Retinal pigment epithelial cell (primary cell): ENCODE data around the gene DNAH17.

Source experiments
- DNase-seq: peaks from one replicate; pipeline ENCODE4 v3.0.0-alpha.2; 2010; ENCODE audit warnings: low read depth
- H3K4me3 ChIP-seq: 2 replicates; pipeline ENCODE4 v1.5.1; 2011; ENCODE audit warnings: mild to moderate bottlenecking, low read length, control low read depth, moderate library complexity
- TF ChIP-seq, protein P1 (sequence below): conservative IDR thresholded peaks from 2 replicates; pipeline ENCODE4 v1.5.1; 2011; ENCODE audit warnings: low read depth, low read length, control low read depth, inconsistent platforms

DNAH17 gene

DNA sequence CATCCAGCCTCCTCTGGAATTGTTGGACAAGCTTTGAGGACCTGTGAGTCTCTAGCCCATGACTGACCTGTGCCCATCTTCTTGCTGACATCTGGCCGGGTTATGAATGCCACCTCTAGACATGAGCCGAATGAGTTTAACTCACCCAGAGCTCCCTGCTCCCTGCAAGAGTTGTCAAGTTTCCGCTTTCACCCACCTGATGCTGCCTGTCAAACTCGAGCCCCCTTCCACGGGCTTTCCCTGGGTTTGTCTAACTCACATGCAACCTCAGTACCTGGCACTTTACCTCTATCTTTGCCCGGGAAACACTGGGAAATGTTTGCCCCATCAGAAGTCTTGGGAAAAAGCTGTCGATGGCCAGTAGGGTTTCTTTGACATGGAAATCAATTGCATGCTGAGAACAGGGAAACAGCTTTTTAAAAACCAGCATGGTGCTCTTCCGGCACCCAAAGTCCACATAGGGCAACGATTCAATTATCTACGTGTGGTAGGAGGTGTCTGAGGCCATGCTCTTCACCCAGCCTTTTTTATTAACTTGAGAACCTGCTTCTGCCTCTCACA lies 33.8 kb upstream of the DNAH17 start:
- H3K4me3 ChIP-seq = no peak overlapping the region
- TF ChIP-seq, protein P1, sequence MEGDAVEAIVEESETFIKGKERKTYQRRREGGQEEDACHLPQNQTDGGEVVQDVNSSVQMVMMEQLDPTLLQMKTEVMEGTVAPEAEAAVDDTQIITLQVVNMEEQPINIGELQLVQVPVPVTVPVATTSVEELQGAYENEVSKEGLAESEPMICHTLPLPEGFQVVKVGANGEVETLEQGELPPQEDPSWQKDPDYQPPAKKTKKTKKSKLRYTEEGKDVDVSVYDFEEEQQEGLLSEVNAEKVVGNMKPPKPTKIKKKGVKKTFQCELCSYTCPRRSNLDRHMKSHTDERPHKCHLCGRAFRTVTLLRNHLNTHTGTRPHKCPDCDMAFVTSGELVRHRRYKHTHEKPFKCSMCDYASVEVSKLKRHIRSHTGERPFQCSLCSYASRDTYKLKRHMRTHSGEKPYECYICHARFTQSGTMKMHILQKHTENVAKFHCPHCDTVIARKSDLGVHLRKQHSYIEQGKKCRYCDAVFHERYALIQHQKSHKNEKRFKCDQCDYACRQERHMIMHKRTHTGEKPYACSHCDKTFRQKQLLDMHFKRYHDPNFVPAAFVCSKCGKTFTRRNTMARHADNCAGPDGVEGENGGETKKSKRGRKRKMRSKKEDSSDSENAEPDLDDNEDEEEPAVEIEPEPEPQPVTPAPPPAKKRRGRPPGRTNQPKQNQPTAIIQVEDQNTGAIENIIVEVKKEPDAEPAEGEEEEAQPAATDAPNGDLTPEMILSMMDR = no peak
- DNase-seq = no peak

DNA sequence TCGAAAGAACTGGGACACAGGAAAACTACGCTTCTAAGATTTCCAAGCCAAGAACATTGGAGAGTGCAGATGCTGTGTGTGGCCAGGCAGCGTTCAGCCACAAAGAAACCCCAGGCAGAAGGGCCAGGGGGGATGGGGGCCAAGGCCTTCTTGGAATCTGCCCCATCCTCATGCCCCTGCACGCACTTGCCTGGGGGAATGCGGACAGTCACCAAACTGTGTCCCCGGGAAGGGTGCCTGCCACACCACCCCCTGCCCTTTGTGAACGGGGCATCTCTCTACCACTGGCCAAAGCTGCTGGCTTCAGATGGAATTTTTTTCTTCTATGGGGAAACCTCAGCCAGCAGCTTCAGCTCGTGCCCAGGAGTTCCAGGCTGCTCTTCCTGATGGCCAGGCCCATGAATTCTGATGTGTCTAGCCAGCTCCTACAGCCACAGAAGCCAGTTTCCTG lies 32.0 kb upstream of the DNAH17 start:
- no peak overlapping the region for H3K4me3 ChIP-seq
- no peak for DNase-seq
- TF ChIP-seq, protein P1 = no peak

DNA sequence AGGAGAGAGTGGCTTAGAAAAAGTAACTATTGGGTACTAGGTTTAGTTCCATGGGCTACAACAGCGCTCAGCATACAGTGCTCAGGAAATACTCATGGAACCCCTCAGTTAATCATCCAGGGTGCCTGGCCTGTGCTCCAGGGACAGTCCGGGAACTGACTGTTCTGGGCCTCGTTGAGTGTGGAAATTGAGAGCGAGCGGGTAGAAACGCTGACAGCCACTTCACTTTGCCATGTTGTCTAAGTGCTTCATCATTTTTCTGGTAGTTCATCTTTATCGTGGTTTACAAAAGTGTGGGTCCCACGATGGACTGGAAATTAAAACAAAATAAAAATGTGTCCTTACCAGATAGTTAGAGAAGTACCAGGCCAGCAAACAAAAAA lies 31.6 kb upstream of the DNAH17 start:
- TF ChIP-seq, protein P1 = no peak
- DNase-seq = no peak
- no peak overlapping the region for H3K4me3 ChIP-seq

DNA sequence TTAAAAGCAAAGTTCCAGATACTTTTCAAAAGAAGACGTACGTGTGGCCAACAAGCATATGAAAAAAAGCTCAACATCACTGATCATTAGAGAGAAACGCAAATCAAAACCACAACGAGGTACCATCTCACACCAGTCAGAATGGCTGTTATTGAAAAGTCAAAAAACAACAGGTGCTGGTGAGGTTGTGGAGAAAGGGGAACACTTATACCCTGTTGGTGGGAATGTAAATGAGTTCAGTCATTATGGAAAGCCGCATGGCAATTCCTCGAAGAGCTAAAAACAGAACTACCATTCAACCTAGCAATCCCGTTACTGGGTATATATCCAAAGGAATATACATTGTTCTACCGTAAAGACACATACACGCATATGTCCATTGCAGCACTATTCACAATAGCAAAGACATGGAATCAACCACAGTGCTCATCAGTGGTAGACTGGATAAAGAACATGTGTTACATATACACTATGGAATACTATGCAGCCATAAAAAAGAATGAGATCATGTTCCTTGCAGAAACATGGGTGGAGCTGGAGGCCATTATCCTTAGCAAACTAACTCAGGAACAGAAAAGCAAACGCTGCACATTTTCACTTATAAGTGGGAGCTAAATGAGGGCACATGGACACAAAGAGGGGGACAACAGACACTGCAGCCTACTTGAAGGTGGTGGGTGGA lies 31.1 kb upstream of the DNAH17 start:
- TF ChIP-seq, protein P1 = no peak
- no peak overlapping the region for H3K4me3 ChIP-seq
- no peak for DNase-seq

DNA sequence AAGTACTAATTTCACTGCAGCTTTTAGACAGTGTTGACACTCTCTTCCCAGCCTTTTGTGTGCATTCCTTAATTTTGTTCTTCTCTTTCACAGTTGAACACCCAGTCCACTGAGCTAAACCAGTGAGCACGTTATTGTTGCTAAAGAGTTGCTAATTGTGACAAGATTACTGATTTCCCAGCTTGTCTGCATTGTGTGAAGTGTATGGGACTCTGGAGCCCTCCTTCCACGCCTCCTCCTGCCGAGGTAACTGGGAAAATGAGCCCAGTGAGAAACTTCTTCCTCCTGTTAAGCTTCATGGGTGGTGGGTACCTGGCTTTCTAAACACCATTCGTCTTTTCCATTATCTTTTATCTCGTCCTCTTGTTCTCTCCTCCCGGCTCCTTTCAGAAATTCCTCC lies 29.8 kb upstream of the DNAH17 start:
- no peak overlapping the region for H3K4me3 ChIP-seq
- TF ChIP-seq, protein P1 = no peak
- no peak for DNase-seq

DNA sequence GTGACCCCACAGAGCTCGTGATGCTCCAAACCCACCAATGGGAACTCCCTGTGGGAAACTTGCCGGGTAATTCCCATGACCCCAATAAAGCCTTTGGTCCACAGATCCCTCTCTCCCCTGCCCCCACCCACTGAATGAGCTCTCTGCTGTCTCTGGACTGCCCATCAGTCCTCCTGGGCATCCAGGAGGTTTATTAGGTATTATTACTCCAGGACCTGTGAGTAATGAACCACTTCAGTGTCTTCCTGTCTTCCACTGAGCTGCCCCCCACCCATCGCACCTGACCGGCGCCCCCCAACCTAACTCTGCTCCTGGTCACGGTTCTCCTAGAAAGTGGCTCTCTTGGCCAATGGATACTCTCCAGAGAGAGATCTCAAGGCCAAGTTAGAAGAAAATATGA lies 28.7 kb upstream of the DNAH17 start:
- TF ChIP-seq, protein P1 = no peak
- DNase-seq = no peak
- no peak overlapping the region for H3K4me3 ChIP-seq

DNA sequence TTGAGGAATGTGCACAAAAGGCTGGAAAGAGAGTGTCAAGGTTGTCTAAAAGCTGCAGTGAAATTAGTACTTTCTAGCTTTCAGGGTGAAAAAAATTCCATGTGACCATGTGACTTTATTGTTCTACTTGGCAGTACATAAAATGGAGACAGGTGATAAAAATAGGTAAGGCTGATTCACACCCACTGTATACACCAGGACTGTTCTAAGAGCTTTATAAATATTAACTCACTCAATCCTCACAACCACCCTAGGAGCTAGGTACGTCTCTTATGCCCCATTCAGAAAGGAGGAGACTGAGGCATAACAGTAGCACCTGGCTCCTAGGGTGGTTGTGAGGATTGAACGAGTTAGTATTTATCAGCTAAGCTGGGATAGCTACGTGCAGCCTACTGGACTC lies 28.2 kb upstream of the DNAH17 start:
- TF ChIP-seq, protein P1 = no peak
- DNase-seq = no peak
- no peak overlapping the region for H3K4me3 ChIP-seq
